ENCODE results near the gene ZNF77. TPM values are rescaled to one million over a fixed set of nuclear protein-coding genes. Genes with fewer than 3 reads are reported as not detected.

ZNF77 gene
- total RNA-seq, 4 donors from 2014 or later = 2.4 to 17.9 (median 9.1) TPM

DNA sequence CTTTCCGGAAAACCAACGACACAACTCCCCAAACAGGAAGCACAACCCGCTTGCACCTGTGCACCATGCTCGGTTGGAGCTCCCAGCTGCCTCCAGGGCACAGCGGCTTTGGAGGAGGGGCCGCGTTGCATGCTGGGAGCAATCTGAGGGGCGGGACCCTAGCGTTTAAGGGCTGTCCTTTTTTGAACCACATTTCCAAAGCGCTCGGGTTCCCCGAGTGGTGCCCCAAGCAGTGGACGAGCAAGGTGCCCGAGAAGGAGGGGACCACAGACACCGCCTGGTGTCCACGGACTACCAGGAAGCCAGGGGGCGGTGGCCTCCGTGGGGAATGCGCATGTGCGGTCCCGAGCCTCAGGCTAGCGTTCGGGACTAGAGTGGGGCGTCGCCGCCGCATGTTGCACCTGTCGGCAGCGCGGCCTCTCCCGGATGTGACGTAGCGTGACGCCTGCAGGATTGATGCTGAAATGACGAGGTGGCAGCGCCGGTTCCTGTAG lies 56.0 kb downstream of the ZNF77 start:
- DNase-seq = peak in 1 of 2 donors; percentile 28
- no peak for TF ChIP-seq POLR2A (IDR thresholded peaks at IDR 0.05)
- TF ChIP-seq, protein P1, sequence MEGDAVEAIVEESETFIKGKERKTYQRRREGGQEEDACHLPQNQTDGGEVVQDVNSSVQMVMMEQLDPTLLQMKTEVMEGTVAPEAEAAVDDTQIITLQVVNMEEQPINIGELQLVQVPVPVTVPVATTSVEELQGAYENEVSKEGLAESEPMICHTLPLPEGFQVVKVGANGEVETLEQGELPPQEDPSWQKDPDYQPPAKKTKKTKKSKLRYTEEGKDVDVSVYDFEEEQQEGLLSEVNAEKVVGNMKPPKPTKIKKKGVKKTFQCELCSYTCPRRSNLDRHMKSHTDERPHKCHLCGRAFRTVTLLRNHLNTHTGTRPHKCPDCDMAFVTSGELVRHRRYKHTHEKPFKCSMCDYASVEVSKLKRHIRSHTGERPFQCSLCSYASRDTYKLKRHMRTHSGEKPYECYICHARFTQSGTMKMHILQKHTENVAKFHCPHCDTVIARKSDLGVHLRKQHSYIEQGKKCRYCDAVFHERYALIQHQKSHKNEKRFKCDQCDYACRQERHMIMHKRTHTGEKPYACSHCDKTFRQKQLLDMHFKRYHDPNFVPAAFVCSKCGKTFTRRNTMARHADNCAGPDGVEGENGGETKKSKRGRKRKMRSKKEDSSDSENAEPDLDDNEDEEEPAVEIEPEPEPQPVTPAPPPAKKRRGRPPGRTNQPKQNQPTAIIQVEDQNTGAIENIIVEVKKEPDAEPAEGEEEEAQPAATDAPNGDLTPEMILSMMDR (IDR thresholded peaks at IDR 0.05) = peak in 1 of 4 experiments; percentile 19

DNA sequence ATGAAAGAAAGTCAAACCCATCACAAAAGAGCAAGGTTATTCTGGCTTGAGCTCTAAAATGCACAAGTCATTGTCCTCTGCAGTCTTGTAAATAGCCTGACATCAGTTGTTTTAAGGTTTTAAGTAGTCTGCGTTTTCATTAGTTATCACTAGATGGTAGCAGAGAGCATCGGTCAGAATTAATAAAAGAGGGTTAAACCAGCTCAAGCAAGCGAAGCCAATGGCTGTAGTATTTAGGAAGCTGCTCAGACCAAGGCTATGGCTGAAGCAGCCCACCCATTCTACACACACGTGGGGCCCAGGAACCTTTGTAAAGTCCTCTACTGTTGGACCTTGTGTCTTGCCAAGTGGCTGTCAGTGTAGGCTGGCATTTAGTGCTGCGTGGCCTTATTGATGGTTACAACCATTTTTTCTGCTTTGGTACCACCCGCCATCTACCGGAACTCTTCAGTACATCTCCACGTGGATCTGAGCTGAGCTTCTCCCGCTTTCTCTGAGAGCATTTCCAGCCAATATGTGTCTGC lies 57.3 kb downstream of the ZNF77 start:
- Histone ChIP-seq H3K4me3 (no peak overlapping the region), H3K36me3 (no peaks in the 10 kb centered on the region), H3K27ac (no peak overlapping the region), H3K9me3 (no peaks in the 10 kb centered on the region), H3K27me3 (no peaks in the 10 kb centered on the region), H3K4me1 (no peaks in the 10 kb centered on the region)
- no peak for TF ChIP-seq POLR2A (IDR thresholded peaks at IDR 0.05)
- TF ChIP-seq, protein P1 (IDR thresholded peaks at IDR 0.05) = peak; percentile 58 to 72 (median 67)
- intact Hi-C loops (cut with DNase I; ENCODE audit: low total_unique reads) = no loop called here
- DNase-seq = no peak

More for the DNA sequence above, 56.0 kb downstream of the ZNF77 start:
- Histone ChIP-seq H3K27ac (no peak overlapping the region), H3K4me1 (no peaks in the 10 kb centered on the region), H3K27me3 (no peaks in the 10 kb centered on the region), H3K36me3 (no peaks in the 10 kb centered on the region), H3K9me3 (no peaks in the 10 kb centered on the region), H3K4me3 (peak overlapping the region in 1 of 2 donors; percentile 1)
- intact Hi-C loops (cut with DNase I; ENCODE audit: low total_unique reads) = no loop called here

DNA sequence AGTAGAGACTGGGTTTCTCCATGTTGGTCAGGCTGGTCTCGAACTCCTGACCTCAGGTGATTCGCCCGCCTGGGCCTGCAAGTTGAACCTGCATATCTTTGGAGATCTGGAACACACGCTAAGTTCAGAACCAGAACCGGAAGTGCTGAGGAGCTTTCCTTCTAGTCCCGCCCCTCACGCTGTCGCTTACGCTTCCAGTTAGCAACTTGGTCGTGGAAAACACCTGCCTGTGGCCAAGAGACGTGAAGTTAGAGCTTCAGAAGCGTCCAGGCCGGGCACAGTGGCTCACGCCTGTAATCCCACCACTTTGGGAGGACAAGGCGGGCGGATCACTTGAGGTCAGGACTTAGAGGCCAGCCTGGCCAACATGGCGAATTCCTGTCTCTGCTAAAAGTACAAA lies 59.0 kb downstream of the ZNF77 start:
- intact Hi-C loops (cut with DNase I; ENCODE audit: low total_unique reads) = no loop called here

DNA sequence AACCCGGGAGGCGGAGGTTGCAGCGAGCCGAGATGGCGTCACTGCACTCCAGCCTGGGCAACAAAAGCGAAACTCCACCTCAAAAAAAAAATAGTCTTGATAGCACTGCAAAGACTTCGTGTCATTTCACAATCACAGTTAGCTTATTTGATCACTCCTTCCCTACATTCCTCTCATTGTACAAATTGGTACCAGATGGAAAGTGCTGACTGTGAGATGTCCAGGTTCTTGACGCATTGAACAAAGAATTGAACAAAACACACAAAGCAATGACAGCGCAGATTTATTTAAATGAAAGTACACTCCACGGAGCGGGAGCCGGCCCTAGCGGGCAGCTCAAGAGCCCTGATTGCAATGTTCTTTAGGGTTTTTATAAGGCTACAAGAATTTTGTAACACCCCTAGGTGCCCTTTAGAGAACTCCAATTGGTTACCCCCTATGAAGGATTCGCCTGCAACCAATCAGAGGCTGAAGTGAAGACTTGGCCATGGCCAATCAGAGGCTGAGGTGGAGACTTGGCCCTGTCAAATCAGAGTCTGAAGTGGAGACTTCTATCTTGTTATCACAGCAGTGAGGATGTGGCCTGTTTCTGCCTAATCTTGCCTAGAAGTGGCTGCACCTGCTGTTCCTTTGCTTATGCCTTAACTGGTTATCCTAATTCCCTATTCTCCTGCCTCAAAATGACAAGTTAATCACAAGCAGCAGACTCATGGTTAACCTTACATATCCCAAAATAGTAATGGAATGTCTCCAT lies 60.9 kb downstream of the ZNF77 start:
- intact Hi-C loops (cut with DNase I; ENCODE audit: low total_unique reads) = no loop called here
- H3K4me3 ChIP-seq = no peak overlapping the region
- TF ChIP-seq, protein P1 (IDR thresholded peaks at IDR 0.05) = no peak
- TF ChIP-seq POLR2A (IDR thresholded peaks at IDR 0.05) = no peak
- no peaks in the 10 kb centered on the region for H3K27me3 ChIP-seq
- DNase-seq = no peak
- H3K36me3 ChIP-seq = no peaks in the 10 kb centered on the region
- H3K9me3 ChIP-seq = no peaks in the 10 kb centered on the region
- H3K27ac ChIP-seq = no peak overlapping the region
- no peaks in the 10 kb centered on the region for H3K4me1 ChIP-seq

More for the DNA sequence above, 59.0 kb downstream of the ZNF77 start:
- H3K9me3 ChIP-seq = no peaks in the 10 kb centered on the region
- no peak overlapping the region for H3K27ac ChIP-seq
- no peak for DNase-seq
- no peaks in the 10 kb centered on the region for H3K36me3 ChIP-seq
- H3K4me3 ChIP-seq = no peak overlapping the region
- no peaks in the 10 kb centered on the region for H3K4me1 ChIP-seq
- no peaks in the 10 kb centered on the region for H3K27me3 ChIP-seq
- TF ChIP-seq, protein P1 (IDR thresholded peaks at IDR 0.05) = no peak
- no peak for TF ChIP-seq POLR2A (IDR thresholded peaks at IDR 0.05)

Other genes starting within 250 kb of the ZNF77 start
- 10 to 100 TPM in 1 of 4 donors, 1 to 10 TPM in 2, under 1 TPM in 1; 0.88 to 11.1 (median 3.2) TPM for gene GNG7, start 242.3 kb downstream of the ZNF77 start, total RNA-seq
- 10 to 100 TPM in 1 of 4 donors, 1 to 10 TPM in 3; 1.0 to 34.1 (median 4.9) TPM for gene DIRAS1, start 223.6 kb downstream of the ZNF77 start, total RNA-seq
- 100 to 1,000 TPM in 1 of 4 donors, 10 to 100 TPM in 2, 1 to 10 TPM in 1; 4.7 to 138 (median 28.2) TPM for gene SLC39A3, start 205.0 kb downstream of the ZNF77 start, total RNA-seq
- 10 to 100 TPM in 3 of 4 donors, 1 to 10 TPM in 1; 9.5 to 50.7 (median 23.6) TPM for gene SGTA, start 161.7 kb downstream of the ZNF77 start, total RNA-seq
- gene THOP1, start 159.5 kb downstream of the ZNF77 start, total RNA-seq = 10 to 100 TPM in 2 of 4 donors, 1 to 10 TPM in 2; 5.9 to 51.8 (median 25.2) TPM
- 10 to 100 TPM in 1 of 4 donors, 1 to 10 TPM in 3; 2.1 to 15.8 (median 5.0) TPM for gene ZNF554, start 125.1 kb downstream of the ZNF77 start, total RNA-seq
- gene ZNF555, start 103.5 kb downstream of the ZNF77 start, total RNA-seq = 10 to 100 TPM in 3 of 4 donors, 1 to 10 TPM in 1; 4.6 to 22.7 (median 17.7) TPM
- under 1 TPM in 2 of 4 donors, not detected in 2; 0.28 to 0.73 TPM for gene ZNF556, start 77.6 kb downstream of the ZNF77 start, total RNA-seq
- gene ZNF57, start 44.0 kb downstream of the ZNF77 start, total RNA-seq = 1 to 10 TPM; 3.2 to 7.7 (median 5.3) TPM
- 1 to 10 TPM in 2 of 4 donors, under 1 TPM in 1, not detected in 1; 0.46 to 3.5 (median 1.1) TPM for gene TLE6, start 32.6 kb upstream of the ZNF77 start, total RNA-seq
- gene TLE2, start 84.3 kb upstream of the ZNF77 start, total RNA-seq = 100 to 1,000 TPM in 1 of 4 donors, 10 to 100 TPM in 3; 24.9 to 102 (median 62.3) TPM
- 100 to 1,000 TPM in 3 of 4 donors, 10 to 100 TPM in 1; 86.1 to 644 (median 429) TPM for gene TLE5, start 117.5 kb upstream of the ZNF77 start, total RNA-seq
- 10 to 100 TPM in 3 of 4 donors, 1 to 10 TPM in 1; 8.5 to 71.8 (median 27.7) TPM for gene GNA11, start 149.4 kb upstream of the ZNF77 start, total RNA-seq
- 1 to 10 TPM; 1.2 to 7.2 (median 2.9) TPM for gene GNA15, start 191.1 kb upstream of the ZNF77 start, total RNA-seq
- gene S1PR4, start 233.8 kb upstream of the ZNF77 start, total RNA-seq = 1 to 10 TPM in 2 of 4 donors, not detected in 2; 1.3 to 2.0 TPM
- 10 to 100 TPM; 19.2 to 37.3 (median 28.2) TPM for gene NCLN, start 241.0 kb upstream of the ZNF77 start, total RNA-seq